ENCODE results near the gene NMU.

DNA sequence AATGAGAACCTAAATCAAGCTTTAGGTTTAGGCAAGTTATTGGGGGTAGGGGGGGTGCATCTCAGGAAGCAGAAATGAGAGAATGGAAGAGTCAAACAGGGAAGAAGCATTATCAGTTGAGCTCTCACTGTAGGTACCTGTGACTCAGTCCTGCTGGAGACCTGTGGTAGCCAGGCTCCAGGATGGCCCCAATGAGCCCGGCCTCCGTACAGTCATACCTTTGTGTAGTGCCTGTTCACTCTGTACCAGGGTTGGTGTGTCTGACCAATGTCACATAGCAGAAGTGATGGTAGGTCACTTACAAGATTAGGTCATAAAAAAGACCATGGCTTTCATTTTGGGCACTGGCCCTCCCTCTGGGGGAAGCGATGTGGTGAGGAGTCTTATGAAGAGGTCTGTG is 45.3 kb upstream of the NMU start:
- TF ChIP-seq EZH2phosphoT487 (IDR thresholded peaks at IDR 0.05; ENCODE audit: insufficient read depth, low read depth) (no peak), EZH2 (IDR thresholded peaks at IDR 0.05; ENCODE audit: insufficient read depth, poor library complexity, severe bottlenecking) (no peak)
